Large intestine (tissue), 3 donors: ENCODE results near the gene KRTCAP3. TPM values are rescaled to one million over a fixed set of nuclear protein-coding genes. Genes with fewer than 3 reads are reported as not detected.

Experiments
- DNase-seq, 2 donors: peaks; one replicate each; pipeline versions ENCODE4 v3.0.0 to v3.0.0-alpha.2; 2013
- H3K27ac ChIP-seq: one replicate; pipeline ENCODE4 v1.5.1; 2013; ENCODE audit warnings: low read length
- H3K27me3 ChIP-seq: 2 replicates; pipeline ENCODE4 v1.6.1; 2013; ENCODE audit warnings: low read length; ENCODE audit not compliant: control insufficient read depth, insufficient read depth
- H3K36me3 ChIP-seq: 2 replicates; pipeline ENCODE4 v1.6.1; 2013; ENCODE audit warnings: low read length; ENCODE audit not compliant: control insufficient read depth, insufficient read depth
- H3K4me1 ChIP-seq: one replicate; pipeline ENCODE4 v1.6.1; 2013; ENCODE audit warnings: low read length; ENCODE audit not compliant: control insufficient read depth, insufficient read depth
- H3K4me3 ChIP-seq: one replicate; pipeline ENCODE4 v1.5.1; 2013; ENCODE audit warnings: low read length
- H3K9me3 ChIP-seq: one replicate; pipeline ENCODE4 v1.6.1; 2013; ENCODE audit warnings: mild to moderate bottlenecking, low read depth, low read length, moderate library complexity; ENCODE audit not compliant: control insufficient read depth
- WGBS: methylation state at CpG from one replicate; pipeline ENCODE4 v1.1.5; 2013; ENCODE audit warnings: low lambda C conversion rate; ENCODE audit not compliant: insufficient coverage; 5-methylcytosine and 5-hydroxymethylcytosine counted together
- polyA plus RNA-seq: library from polyadenylated mRNA; unstranded; fragments of 120-200 nt; gene quantifications from one replicate; pipeline ENCODE4 v1.2.1, GENCODE V29; 2013

The KRTCAP3 gene
- polyA plus RNA-seq, 1 donor, result 55.5 TPM

DNA sequence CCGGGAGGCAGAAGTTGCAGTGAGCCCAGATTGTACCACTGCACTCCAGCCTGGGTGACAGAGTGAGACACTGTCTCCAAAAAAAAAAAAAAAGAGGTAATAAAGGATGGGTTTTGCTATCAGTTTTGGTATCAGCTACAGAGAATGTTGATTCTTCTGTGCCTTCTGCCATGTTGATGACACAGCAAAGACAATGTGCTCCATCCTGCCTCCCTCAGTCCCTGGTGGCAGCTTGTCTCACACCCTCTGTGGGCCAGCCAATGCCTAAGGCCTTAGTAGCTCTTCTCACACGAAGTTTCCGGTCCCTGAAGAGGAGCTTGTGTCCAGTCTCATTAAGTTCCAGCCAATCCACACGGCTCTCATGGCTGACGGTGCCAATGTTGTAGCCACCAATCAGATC, 29.8 kb downstream of the KRTCAP3 start:
- no peak overlapping the region for H3K4me3 ChIP-seq
- H3K4me1 ChIP-seq, result no peaks in the 10 kb centered on the region
- peaks cover 18% of the 10 kb centered on the region for H3K36me3 ChIP-seq
- no peaks in the 10 kb centered on the region for H3K27me3 ChIP-seq
- H3K9me3 ChIP-seq, result no peaks in the 10 kb centered on the region
- H3K27ac ChIP-seq, result no peak overlapping the region
- WGBS, result 90% methylated on average over 2 of the region's 5 CpGs
- no peak for DNase-seq

DNA sequence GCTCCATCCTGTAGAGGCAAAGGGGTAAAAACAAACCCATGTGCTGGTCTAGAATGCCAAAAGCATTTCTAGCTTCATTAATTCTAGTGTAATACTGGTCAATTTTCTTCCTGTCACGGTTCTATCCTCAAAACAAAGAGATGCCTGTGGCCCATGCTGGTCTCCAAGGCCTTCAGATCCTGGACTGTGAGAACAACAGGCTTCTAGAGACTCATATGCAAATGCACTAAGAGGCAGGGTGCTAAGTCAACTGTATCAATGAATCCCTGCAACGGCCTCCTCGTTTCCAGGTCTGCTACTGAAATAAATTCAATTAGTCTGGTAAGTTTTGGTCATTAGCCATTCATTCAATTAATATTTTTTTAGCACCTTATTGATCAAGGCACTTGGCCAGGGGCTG, 43.3 kb downstream of the KRTCAP3 start:
- H3K4me1 ChIP-seq, result peaks cover 11% of the 10 kb centered on the region
- no peaks in the 10 kb centered on the region for H3K9me3 ChIP-seq
- no peaks in the 10 kb centered on the region for H3K27me3 ChIP-seq
- DNase-seq, result no peak
- no peak overlapping the region for H3K27ac ChIP-seq
- no CpG with 5 or more reads among the region's 3 CpGs for WGBS
- H3K4me3 ChIP-seq, result no peak overlapping the region
- H3K36me3 ChIP-seq, result peaks cover 20% of the 10 kb centered on the region

DNA sequence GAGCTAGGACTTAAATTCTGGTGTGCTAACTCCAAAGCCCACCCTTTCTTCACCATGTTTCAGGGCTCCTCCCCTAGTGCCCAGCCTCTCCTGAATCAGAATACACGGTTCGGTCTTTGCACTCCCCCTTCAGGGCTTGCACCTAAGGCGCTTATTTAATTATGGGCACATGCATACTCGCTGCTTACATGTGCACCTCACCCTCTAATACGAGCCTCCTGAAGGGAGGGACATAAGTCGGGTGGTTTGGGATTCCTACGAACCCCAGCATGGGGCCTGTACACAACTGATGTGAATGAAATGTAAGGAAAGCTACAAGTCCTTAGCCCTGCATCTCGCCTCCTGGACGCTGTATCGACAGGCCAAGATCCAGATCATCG, 46.9 kb downstream of the KRTCAP3 start:
- H3K27me3 ChIP-seq, result peaks cover 8% of the 10 kb centered on the region
- peak overlapping the region; percentile 57 for H3K4me3 ChIP-seq
- H3K9me3 ChIP-seq, result no peaks in the 10 kb centered on the region
- peak overlapping the region; percentile 44 for H3K27ac ChIP-seq
- H3K36me3 ChIP-seq, result peaks cover under 1% of the 10 kb centered on the region
- no peak for DNase-seq
- no CpG with 5 or more reads among the region's 11 CpGs for WGBS
- peaks cover 11% of the 10 kb centered on the region for H3K4me1 ChIP-seq

DNA sequence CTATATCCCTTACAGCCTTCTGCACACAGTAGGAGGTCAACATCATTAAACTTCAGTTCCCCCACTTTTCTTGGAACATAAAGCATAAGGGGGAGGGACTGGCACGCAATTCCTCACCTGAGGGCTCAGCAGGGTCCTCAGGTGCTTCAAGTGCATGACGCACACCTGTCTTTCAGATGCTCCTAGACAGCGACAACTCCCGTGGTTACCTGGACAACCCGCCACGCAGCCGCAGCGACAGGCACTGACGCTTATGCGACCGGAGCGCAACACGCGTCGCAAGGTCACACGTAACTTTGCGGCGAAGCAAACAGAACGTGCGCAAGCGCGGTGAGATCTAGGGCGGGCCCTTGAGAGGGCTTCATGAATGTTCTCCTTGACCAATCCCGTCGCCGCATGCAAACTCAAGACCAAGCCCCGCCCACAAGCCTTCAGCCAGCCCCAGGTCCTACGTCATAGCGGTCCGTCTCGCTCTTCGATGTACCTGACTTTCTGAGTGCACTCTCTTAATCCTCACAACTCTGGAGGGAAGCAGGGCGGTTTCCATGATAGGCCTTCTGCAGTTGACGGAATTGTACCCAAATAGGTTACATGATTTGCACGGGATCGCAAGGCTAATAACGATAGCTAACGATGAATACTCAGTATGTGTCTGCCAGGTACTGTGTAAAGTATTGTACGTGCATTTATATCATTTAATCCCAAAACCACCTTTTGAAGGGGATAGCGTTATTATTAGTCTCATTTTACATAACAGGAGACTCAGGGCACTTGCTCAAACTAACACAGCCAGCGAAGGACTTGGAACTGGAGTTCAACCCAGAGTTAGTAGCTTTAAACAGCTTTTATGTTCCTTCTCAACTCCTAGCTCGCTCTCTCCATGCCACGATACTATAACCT, 47.6 kb downstream of the KRTCAP3 start, which contains the start of gene IFT172:
IFT172 (minus strand) TSS at position 246 of the 900 bp plus-strand sequence; CDS start at position 156, 90 bp downstream.
- H3K27ac ChIP-seq, result peak within 1 kb of the TSS; percentile 77
- 53% methylated on average over 3 of the region's 43 CpGs for WGBS

DNA sequence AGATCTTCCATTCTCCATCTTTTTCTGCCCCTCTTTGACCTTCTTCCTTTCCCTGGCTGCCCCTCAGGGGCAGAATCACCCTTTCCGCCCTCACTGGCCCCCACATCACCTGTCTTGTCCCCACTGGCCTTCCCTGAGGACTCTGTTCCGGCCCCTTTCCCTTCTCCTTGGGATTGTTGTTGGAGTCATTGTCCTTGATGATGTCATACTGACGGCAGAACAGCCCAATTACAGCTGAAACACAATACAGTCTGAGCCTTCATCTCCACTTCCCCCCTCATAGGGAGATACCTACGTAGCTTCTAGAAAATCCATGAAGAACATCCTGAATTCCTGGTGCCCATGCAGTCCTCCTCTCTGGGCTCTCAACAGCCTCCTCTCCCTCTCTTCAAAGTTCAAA, 50.4 kb downstream of the KRTCAP3 start:
- H3K27me3 ChIP-seq, result peaks cover 31% of the 10 kb centered on the region
- no peak for DNase-seq
- 100% methylated on average over 1 of the region's 4 CpGs for WGBS

More for the DNA sequence above, 47.6 kb downstream of the KRTCAP3 start, which contains the start of gene IFT172:
- peaks cover 13% of the 10 kb centered on the region for H3K4me1 ChIP-seq
- H3K36me3 ChIP-seq, result no peaks in the 10 kb centered on the region
- H3K9me3 ChIP-seq, result no peaks in the 10 kb centered on the region
- peak within 1 kb of the TSS; percentile 57 for H3K4me3 ChIP-seq
- peaks cover 14% of the 10 kb centered on the region for H3K27me3 ChIP-seq
- peak; percentile 100 for DNase-seq

DNA sequence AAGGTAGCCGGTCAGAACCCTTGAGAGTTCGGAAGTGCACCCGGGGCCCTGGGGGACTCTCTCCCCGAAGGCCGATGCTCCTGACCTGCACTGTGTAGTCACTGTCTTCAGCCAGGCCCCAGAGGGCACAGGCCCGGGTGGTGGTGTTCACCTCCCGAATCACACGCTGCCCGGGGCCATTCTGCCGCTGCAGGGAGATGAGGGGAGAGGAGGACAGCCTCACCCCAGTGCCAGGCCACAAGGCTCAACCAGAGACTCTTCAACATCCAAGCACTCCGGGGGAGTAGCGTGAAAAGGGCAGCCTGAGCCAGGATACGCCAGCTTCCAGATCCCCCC, 51.7 kb downstream of the KRTCAP3 start:
- H3K4me3 ChIP-seq, result no peak overlapping the region
- no peak overlapping the region for H3K27ac ChIP-seq
- H3K36me3 ChIP-seq, result no peaks in the 10 kb centered on the region
- WGBS, result no CpG with 5 or more reads among the region's 13 CpGs
- no peaks in the 10 kb centered on the region for H3K9me3 ChIP-seq
- peaks cover 21% of the 10 kb centered on the region for H3K4me1 ChIP-seq
- DNase-seq, result no peak
- H3K27me3 ChIP-seq, result peaks cover 34% of the 10 kb centered on the region

More for the DNA sequence above, 50.4 kb downstream of the KRTCAP3 start:
- Histone ChIP-seq H3K36me3 (no peaks in the 10 kb centered on the region), H3K27ac (no peak overlapping the region), H3K4me1 (peaks cover 23% of the 10 kb centered on the region), H3K9me3 (no peaks in the 10 kb centered on the region), H3K4me3 (no peak overlapping the region)

Other genes with a start within 250 kb of the KRTCAP3 start
- 131 TPM for gene ATRAID, start 230.3 kb upstream of the KRTCAP3 start, polyA plus RNA-seq
- 148 TPM for gene SLC5A6, start 230.1 kb upstream of the KRTCAP3 start, polyA plus RNA-seq
- 34.9 TPM for gene CAD, start 225.0 kb upstream of the KRTCAP3 start, polyA plus RNA-seq
- gene SLC30A3, start 179.3 kb upstream of the KRTCAP3 start, polyA plus RNA-seq, result 0.57 TPM
- 0.19 TPM for gene DNAJC5G, start 166.9 kb upstream of the KRTCAP3 start, polyA plus RNA-seq
- gene TRIM54, start 160.0 kb upstream of the KRTCAP3 start, polyA plus RNA-seq, result 0.60 TPM
- gene UCN, start 133.9 kb upstream of the KRTCAP3 start, polyA plus RNA-seq, result 3.4 TPM
- gene MPV17, start 119.3 kb upstream of the KRTCAP3 start, polyA plus RNA-seq, result 99.6 TPM
- 51.9 TPM for gene GTF3C2, start 85.6 kb upstream of the KRTCAP3 start, polyA plus RNA-seq
- gene EIF2B4, start 72.0 kb upstream of the KRTCAP3 start, polyA plus RNA-seq, result 39.7 TPM
- 68.0 TPM for gene SNX17, start 71.8 kb upstream of the KRTCAP3 start, polyA plus RNA-seq
- gene ZNF513, start 61.6 kb upstream of the KRTCAP3 start, polyA plus RNA-seq, result 23.1 TPM
- gene PPM1G, start 32.8 kb upstream of the KRTCAP3 start, polyA plus RNA-seq, result 66.4 TPM
- gene NRBP1, start 13.8 kb upstream of the KRTCAP3 start, polyA plus RNA-seq, result 89.0 TPM
- gene IFT172, start 47.4 kb downstream of the KRTCAP3 start, polyA plus RNA-seq, result 30.7 TPM
- gene FNDC4, start 52.8 kb downstream of the KRTCAP3 start, polyA plus RNA-seq, result 4.2 TPM
- 2.9 TPM for gene GCKR, start 54.5 kb downstream of the KRTCAP3 start, polyA plus RNA-seq
- 36.7 TPM for gene ZNF512, start 140.7 kb downstream of the KRTCAP3 start, polyA plus RNA-seq
- 5.4 TPM for gene CCDC121, start 186.6 kb downstream of the KRTCAP3 start, polyA plus RNA-seq
- gene GPN1, start 186.7 kb downstream of the KRTCAP3 start, polyA plus RNA-seq, result 41.5 TPM
- gene SUPT7L, start 221.2 kb downstream of the KRTCAP3 start, polyA plus RNA-seq, result 49.6 TPM
- gene SLC4A1AP, start 221.5 kb downstream of the KRTCAP3 start, polyA plus RNA-seq, result 23.5 TPM